ENCODE results near the gene SHF. TPM values are rescaled to one million over a fixed set of nuclear protein-coding genes. Genes with fewer than 3 reads are reported as not detected.

Gene SHF
- total RNA-seq, 1 experiment from 2014 or later = 0.44 TPM

- intact Hi-C loops (cut with micrococcal nuclease) = no loop called here
- Mint-ChIP-seq H3K27ac (ENCODE audit: low read depth, unreplicated experiment) (no peak overlapping the region), H3K4me3 (ENCODE audit: unreplicated experiment) (no peak overlapping the region), H3K36me3 (ENCODE audit: insufficient read depth, unreplicated experiment) (no peaks in the 10 kb centered on the region), H3K9me3 (ENCODE audit: unreplicated experiment) (no peaks in the 10 kb centered on the region), H3K27me3 (ENCODE audit: insufficient read depth, unreplicated experiment) (no peaks in the 10 kb centered on the region), H3K4me1 (ENCODE audit: insufficient read depth, unreplicated experiment) (no peaks in the 10 kb centered on the region)
- ChIA-PET POLR2A (no interaction called here), CTCF (no interaction called here)
- DNase-seq (ENCODE audit: unreplicated experiment) = no peak
- TF ChIP-seq CTCF (IDR thresholded peaks at IDR 0.05; ENCODE audit: unreplicated experiment) = no peak
- no TSS peak for BruUV-seq (replicated peaks)
These were observed 13.7 kb downstream of the SHF start for GRCh38 chr15:45174069-45174468.

- Mint-ChIP-seq H3K27ac (ENCODE audit: low read depth, unreplicated experiment) (no peak overlapping the region), H3K27me3 (ENCODE audit: insufficient read depth, unreplicated experiment) (no peaks in the 10 kb centered on the region), H3K9me3 (ENCODE audit: unreplicated experiment) (no peaks in the 10 kb centered on the region), H3K4me3 (ENCODE audit: unreplicated experiment) (no peak overlapping the region), H3K36me3 (ENCODE audit: insufficient read depth, unreplicated experiment) (no peaks in the 10 kb centered on the region), H3K4me1 (ENCODE audit: insufficient read depth, unreplicated experiment) (no peaks in the 10 kb centered on the region)
- intact Hi-C loops (cut with micrococcal nuclease) = no loop called here
- DNase-seq (ENCODE audit: unreplicated experiment) = no peak
- BruUV-seq (replicated peaks) = no TSS peak
- no peak for TF ChIP-seq CTCF (IDR thresholded peaks at IDR 0.05; ENCODE audit: unreplicated experiment)
- CTCF ChIA-PET = interaction anchor here (0.6 to 0.8 kb wide), 2 partner anchors 27 to 51 kb away, joined by 4 read pairs; no protein-coding TSS in a partner anchor
- POLR2A ChIA-PET = interaction anchor here (2.6 kb wide), 1 partner anchor 27 kb away, joined by 8 read pairs; no protein-coding TSS in a partner anchor
These were observed 15.9 kb downstream of the SHF start for GRCh38 chr15:45171912-45172311.

GRCh38 chr15:45169608-45170480 lies 17.9 kb downstream of the SHF start:
- no peaks in the 10 kb centered on the region for H3K27me3 Mint-ChIP-seq (ENCODE audit: insufficient read depth, unreplicated experiment)
- ChIA-PET POLR2A (interaction anchor here (0.6 to 1.4 kb wide), 3 partner anchors 25 to 108 kb away, joined by 3 read pairs; no protein-coding TSS in a partner anchor), CTCF (interaction anchor here (1.2 to 3.5 kb wide), 5 partner anchors 11 to 135 kb away, joined by 6 to 36 read pairs (median 17); no protein-coding TSS in a partner anchor)
- intact Hi-C loops (cut with micrococcal nuclease) = no loop called here
- H3K4me1 Mint-ChIP-seq (ENCODE audit: insufficient read depth, unreplicated experiment) = no peaks in the 10 kb centered on the region
- no peak for TF ChIP-seq CTCF (IDR thresholded peaks at IDR 0.05; ENCODE audit: unreplicated experiment)
- BruUV-seq (replicated peaks) = no TSS peak
- no peaks in the 10 kb centered on the region for H3K9me3 Mint-ChIP-seq (ENCODE audit: unreplicated experiment)
- no peak overlapping the region for H3K4me3 Mint-ChIP-seq (ENCODE audit: unreplicated experiment)
- no peak overlapping the region for H3K27ac Mint-ChIP-seq (ENCODE audit: low read depth, unreplicated experiment)
- DNase-seq (ENCODE audit: unreplicated experiment) = no peak
- H3K36me3 Mint-ChIP-seq (ENCODE audit: insufficient read depth, unreplicated experiment) = no peaks in the 10 kb centered on the region

GRCh38 chr15:45168751-45169551 lies 18.8 kb downstream of the SHF start:
- CTCF ChIA-PET = interaction anchor here (0.7 to 3.5 kb wide), 12 partner anchors 11 to 231 kb away, joined by 3 to 36 read pairs (median 7); no protein-coding TSS in a partner anchor

More at GRCh38 chr15:45168751-45169551, 18.8 kb downstream of the SHF start:
- no TSS peak for BruUV-seq (replicated peaks)
- Mint-ChIP-seq H3K4me3 (ENCODE audit: unreplicated experiment) (no peak overlapping the region), H3K27me3 (ENCODE audit: insufficient read depth, unreplicated experiment) (no peaks in the 10 kb centered on the region), H3K9me3 (ENCODE audit: unreplicated experiment) (no peaks in the 10 kb centered on the region), H3K27ac (ENCODE audit: low read depth, unreplicated experiment) (no peak overlapping the region), H3K4me1 (ENCODE audit: insufficient read depth, unreplicated experiment) (no peaks in the 10 kb centered on the region), H3K36me3 (ENCODE audit: insufficient read depth, unreplicated experiment) (peaks cover 2% of the 10 kb centered on the region)
- TF ChIP-seq CTCF (IDR thresholded peaks at IDR 0.05; ENCODE audit: unreplicated experiment) = no peak
- POLR2A ChIA-PET = interaction anchor here (1.4 to 6.7 kb wide), 2 partner anchors 29 to 31 kb away, joined by 3 to 113 read pairs; no protein-coding TSS in a partner anchor
- intact Hi-C loops (cut with micrococcal nuclease) = no loop called here
- DNase-seq (ENCODE audit: unreplicated experiment) = no peak

Data from MCF 10A (cell line).